AG10803 (cell line): Measurements from ENCODE around the gene TTC24.
"Not testable (repeated sequence)": the region's sequence is repeated elsewhere in the genome, so short reads cannot be mapped to it uniquely, and the experiment has no call there.

ENCODE experiments used
- DNase-seq: peaks from one replicate; pipeline ENCODE4 v3.0.0; 2010; ENCODE audit warnings: low read depth
- H3K4me3 ChIP-seq: 2 replicates; pipeline ENCODE4 v1.5.1; 2011; ENCODE audit warnings: mild to moderate bottlenecking, low read length, control low read depth
- CTCF ChIP-seq: conservative IDR thresholded peaks from 2 replicates; pipeline ENCODE4 v1.5.1; 2011; ENCODE audit warnings: mild to moderate bottlenecking, low read length, control low read depth, inconsistent platforms

Gene TTC24

DNA sequence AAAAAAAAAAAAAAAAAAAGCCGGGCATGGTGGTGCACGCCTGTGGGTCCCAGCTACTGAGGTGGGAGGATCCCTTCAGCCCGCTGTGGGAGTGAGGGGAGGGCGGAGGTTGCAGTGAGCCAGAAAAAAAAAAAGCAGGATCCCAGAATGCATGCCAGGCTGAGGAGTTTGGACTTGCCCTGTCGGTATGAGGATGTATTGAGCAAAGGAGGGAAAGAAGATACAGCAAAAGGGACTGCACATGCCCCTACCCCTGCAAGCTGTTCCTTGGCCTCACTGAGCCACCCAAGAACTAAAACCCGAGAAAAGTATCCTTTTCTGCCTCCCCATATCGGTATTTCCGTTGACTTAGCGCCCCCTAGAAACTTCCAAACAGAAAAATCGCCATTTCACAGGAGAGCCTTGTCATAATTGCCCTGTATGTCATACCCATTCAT is 23.1 kb downstream of the TTC24 start:
- H3K4me3 ChIP-seq: no peak overlapping the region
- TF ChIP-seq CTCF: peak; percentile 38
- no peak for DNase-seq

DNA sequence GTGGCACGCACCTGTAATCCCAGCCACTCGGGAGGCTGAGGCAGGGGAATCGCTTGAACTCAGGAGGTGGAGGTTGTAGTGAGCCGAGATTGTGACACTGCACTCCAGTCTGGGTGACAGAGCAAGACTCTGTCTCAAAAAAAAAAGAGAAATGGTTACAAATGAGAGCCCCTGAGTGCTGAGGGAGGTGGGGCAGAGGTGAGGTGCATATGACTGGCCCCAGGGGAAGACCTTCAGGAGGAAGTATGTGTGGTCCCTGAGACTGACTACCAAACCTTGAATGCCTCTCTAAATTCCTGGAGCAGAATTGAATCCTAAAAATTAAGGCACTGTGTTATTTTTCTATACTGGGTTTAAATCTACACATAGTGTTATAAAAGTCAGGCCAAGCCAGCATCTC is 27.8 kb downstream of the TTC24 start:
- not testable (repeated sequence) for H3K4me3 ChIP-seq, DNase-seq

- no peak overlapping the region for H3K4me3 ChIP-seq
- peak; percentile 76 for DNase-seq
- TF ChIP-seq CTCF: peak; percentile 93
Measured at GRCh38 chr1:156608036-156608674, 28.6 kb downstream of the TTC24 start.

DNA sequence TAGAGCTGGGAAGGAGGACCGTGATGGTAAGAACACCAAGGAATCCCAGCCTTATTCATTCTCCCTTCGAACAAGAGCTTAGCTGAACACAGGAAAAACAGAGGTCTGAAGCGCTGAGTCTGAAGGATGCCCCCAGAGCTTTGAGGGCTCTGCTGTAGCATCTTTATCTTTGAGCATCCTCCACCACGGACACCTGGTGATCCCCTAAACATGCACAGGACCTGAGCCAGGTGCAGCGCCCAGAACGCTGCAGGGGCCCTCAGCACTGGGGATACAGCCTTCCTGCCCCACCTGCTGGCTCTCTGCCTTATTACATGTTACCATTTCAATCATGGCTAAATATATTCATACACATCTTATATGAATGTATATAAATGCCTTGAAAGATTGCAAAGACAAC is 29.5 kb downstream of the TTC24 start:
- TF ChIP-seq CTCF: peak; percentile 51
- H3K4me3 ChIP-seq: no peak overlapping the region
- DNase-seq: no peak

GRCh38 chr1:156610072-156610471 is 30.5 kb downstream of the TTC24 start:
- H3K4me3 ChIP-seq, DNase-seq: not testable (repeated sequence)

- no peak overlapping the region for H3K4me3 ChIP-seq
- TF ChIP-seq CTCF: no peak
- no peak for DNase-seq
Measured at GRCh38 chr1:156612666-156613065, 33.1 kb downstream of the TTC24 start.

- DNase-seq: no peak
- no peak overlapping the region for H3K4me3 ChIP-seq
- TF ChIP-seq CTCF: no peak
Measured at GRCh38 chr1:156615946-156616345, 36.4 kb downstream of the TTC24 start.

GRCh38 chr1:156616463-156616862 is 36.9 kb downstream of the TTC24 start:
- H3K4me3 ChIP-seq: no peak overlapping the region
- 0 out of 2 replicates have a peak, but pooled peaks have one; percentile 9 for TF ChIP-seq CTCF
- no peak for DNase-seq
